GM12875 (cell line): ENCODE results near the gene MID1.

Source experiments
- H3K4me3 ChIP-seq: one replicate; pipeline ENCODE4 v1.5.1; 2011; ENCODE audit warnings: low read depth, low read length, control low read depth
- CTCF ChIP-seq: IDR thresholded peaks from 2 replicates; pipeline ENCODE4 v1.5.1; 2011; ENCODE audit warnings: low read depth, mild to moderate bottlenecking, control low read depth, inconsistent platforms, low read length, moderate library complexity, borderline replicate concordance; ENCODE audit not compliant: insufficient read depth

MID1 gene

GRCh38 chrX:10395643-10396042 is 224.7 kb downstream of the MID1 start:
- no peak overlapping the region for H3K4me3 ChIP-seq
- TF ChIP-seq CTCF, result no peak
